Panc1 (cell line): ENCODE measurements around the gene PRKAG2. TPM values are rescaled to one million over a fixed set of nuclear protein-coding genes. Genes with fewer than 3 reads are reported as not detected.

Experiments
- ATAC-seq: fragments of 200-7000 bp; cut with Tn5 transposase; 2 replicates; pipeline ENCODE4 v1.9.1; 2020; ENCODE audit warnings: mild to moderate bottlenecking, moderate library complexity
- BruUV-seq: library from RNA; stranded (reverse); fragments of 400-500 nt; replicated peaks from 2 replicates; lab custom pipeline; 2021; lab: Mats Ljungman, UMichigan
- CTCF ChIA-PET: fragments of 300-600 bp; sonication (Branson Sonifier 250); formaldehyde crosslinking; loops from one replicate; lab custom pipeline; 2022; ENCODE audit warnings: antibody characterized with exemption; lab: Charles Lee
- POLR2A ChIA-PET: fragments of 300-600 bp; sonication (Branson Sonifier 250); formaldehyde crosslinking; loops from one replicate; lab custom pipeline; 2022; ENCODE audit warnings: antibody characterized with exemption; lab: Charles Lee
- DNase-seq: peaks from one replicate; pipeline ENCODE4 v3.0.0-alpha.2; 2010; ENCODE audit warnings: low read depth, low spot score
- H3K27ac ChIP-seq: 2 replicates; pipeline ENCODE4 v1.5.1; 2011; ENCODE audit warnings: mild to moderate bottlenecking, low read length, inconsistent platforms
- H3K27me3 ChIP-seq: fragments of 200-500 bp; sonication (Bioruptor generic); 2 replicates; pipeline ENCODE4 v1.6.0; 2014; ENCODE audit warnings: low read length, inconsistent platforms; ENCODE audit not compliant: control insufficient read depth, insufficient read depth
- H3K36me3 ChIP-seq: fragments of 200-500 bp; sonication (Bioruptor generic); 2 replicates; pipeline ENCODE4 v1.5.1; 2014; ENCODE audit warnings: inconsistent platforms, mild to moderate bottlenecking, low read length, moderate library complexity; ENCODE audit not compliant: control insufficient read depth, insufficient read depth
- H3K4me1 ChIP-seq: 2 replicates; pipeline ENCODE4 v1.5.1; 2011; ENCODE audit warnings: inconsistent platforms, mild to moderate bottlenecking, low read length, moderate library complexity; ENCODE audit not compliant: control insufficient read depth, insufficient read depth
- H3K4me3 ChIP-seq, 2 experiments: 2 replicates each; pipeline ENCODE4 v1.5.1; 2011 to 2012; ENCODE audit warnings: low read depth in 2 of 2, low read length in 2 of 2, mild to moderate bottlenecking in 2 of 2, inconsistent platforms in 1 of 2, moderate library complexity in 1 of 2
- H3K9me3 ChIP-seq: fragments of 200-500 bp; sonication (Bioruptor generic); 2 replicates; pipeline ENCODE4 v1.5.1; 2014; ENCODE audit warnings: low read depth, mild to moderate bottlenecking, inconsistent platforms, low read length, moderate library complexity; ENCODE audit not compliant: control insufficient read depth, insufficient read depth
- CTCF ChIP-seq: fragments of 450-650 bp; IDR thresholded peaks from 2 replicates; pipeline ENCODE4 v1.5.1; 2017; ENCODE audit warnings: mild to moderate bottlenecking
- POLR2AphosphoS5 ChIP-seq: IDR thresholded peaks from 2 replicates; pipeline ENCODE4 v1.6.1; 2012; ENCODE audit warnings: mild to moderate bottlenecking, low read depth, low read length, moderate library complexity
- REST ChIP-seq, 2 experiments: IDR thresholded peaks; 2 replicates each; pipeline ENCODE4 v1.6.1; 2011 to 2012; ENCODE audit warnings: low read depth in 2 of 2, control low read depth in 1 of 2, low read length in 1 of 2, mild to moderate bottlenecking in 1 of 2, moderate library complexity in 1 of 2; ENCODE audit not compliant: insufficient read depth in 1 of 2
- SIN3A ChIP-seq: IDR thresholded peaks from 2 replicates; pipeline ENCODE4 v1.6.1; 2012; ENCODE audit warnings: low read depth, mild to moderate bottlenecking, low read length, moderate library complexity, borderline replicate concordance; ENCODE audit not compliant: insufficient read depth
- TCF7L2 ChIP-seq: IDR thresholded peaks from 2 replicates; pipeline ENCODE4 v1.6.1; 2011; ENCODE audit warnings: mild to moderate bottlenecking, low read depth, low read length, inconsistent platforms
- in situ Hi-C: cut with HindIII; loops from 2 replicates; pipeline ENCODE4 v1.10.0; 2016; ENCODE audit warnings: low sequenced_read_pairs, low pct_unique_long_range_greater_than_20kb
- intact Hi-C: fragments of 100-400 bp; cut with micrococcal nuclease; formaldehyde crosslinking; loops from one replicate; pipeline ENCODE4 v1.10.0; 2022; ENCODE audit not compliant: unreplicated experiment
- total RNA-seq: library from RNA; stranded (reverse); gene quantifications from one replicate; pipeline ENCODE4 v1.2.1, GENCODE V29; 2021; ENCODE audit not compliant: unreplicated experiment

PRKAG2 gene
- total RNA-seq, 1 experiment from 2014 or later = 71.6 TPM

- H3K27me3 ChIP-seq = no peaks in the 10 kb centered on the region
- no peaks in the 10 kb centered on the region for H3K9me3 ChIP-seq
- DNase-seq (no peak), ATAC-seq (no peak)
- TF ChIP-seq REST (IDR thresholded peaks at IDR 0.05; ENCODE audit: insufficient read depth in 1 of 2, low read depth in 2 of 2, low read length in 1 of 2) (no peak), POLR2AphosphoS5 (no peak), SIN3A (no peak), CTCF (no peak)
- ChIA-PET POLR2A (no interaction called here), CTCF (no interaction called here)
- H3K27ac ChIP-seq = peak overlapping the region; percentile 97
- peaks cover 4% of the 10 kb centered on the region for H3K36me3 ChIP-seq
- H3K4me3 ChIP-seq = peak overlapping the region in 1 of 2 experiments; percentile 93; a peak in 2 of 4 replicates
- in situ Hi-C loops (no loop called here), intact Hi-C loops (loop anchor here (5.0 kb wide), 3 partner anchors 57 to 128 kb away; no protein-coding TSS in a partner anchor)
- H3K4me1 ChIP-seq = peaks cover 50% of the 10 kb centered on the region
- no TSS peak for BruUV-seq
These were observed 247.1 kb downstream of the PRKAG2 start for GRCh38 chr7:151629713-151630272.

GRCh38 chr7:151628846-151629604 is 247.9 kb downstream of the PRKAG2 start:
- no peak overlapping the region for H3K4me3 ChIP-seq
- no peaks in the 10 kb centered on the region for H3K27me3 ChIP-seq
- no TSS peak for BruUV-seq
- in situ Hi-C loops (no loop called here), intact Hi-C loops (loop anchor here (5.0 kb wide), 3 partner anchors 57 to 128 kb away; no protein-coding TSS in a partner anchor)
- peaks cover 54% of the 10 kb centered on the region for H3K4me1 ChIP-seq
- no peaks in the 10 kb centered on the region for H3K9me3 ChIP-seq
- DNase-seq (no peak), ATAC-seq (no peak)
- TF ChIP-seq POLR2AphosphoS5 = no peak
- TF ChIP-seq TCF7L2 = no peak
- no peak for TF ChIP-seq REST (IDR thresholded peaks at IDR 0.05; ENCODE audit: insufficient read depth in 1 of 2, low read depth in 2 of 2, low read length in 1 of 2)
- TF ChIP-seq CTCF = no peak
- TF ChIP-seq SIN3A = no peak
- ChIA-PET CTCF (interaction anchor here (1.1 kb wide), 1 partner anchor 9 kb away, joined by 3 read pairs; no protein-coding TSS in a partner anchor), POLR2A (no interaction called here)
- H3K36me3 ChIP-seq = peaks cover 4% of the 10 kb centered on the region
- H3K27ac ChIP-seq = peak overlapping the region; percentile 97
